Hepatocyte (in vitro differentiated cells): Measurements from ENCODE around the gene CNR1.

ENCODE experiments used
- CTCF ChIP-seq: fragments of 200-600 bp; sonication (generic); IDR thresholded peaks from 2 replicates; pipeline ENCODE4 v1.5.1; 2016; ENCODE audit warnings: antibody characterized with exemption, mild to moderate bottlenecking; ENCODE audit not compliant: poor library complexity
- EZH2 ChIP-seq: fragments of 200-600 bp; sonication (generic); IDR thresholded peaks from 2 replicates; pipeline ENCODE4 v1.6.1; 2016; ENCODE audit warnings: antibody characterized with exemption, mild to moderate bottlenecking, borderline replicate concordance
- EZH2phosphoT487 ChIP-seq: fragments of 200-600 bp; sonication (generic); IDR thresholded peaks from one replicate; pipeline ENCODE4 v1.6.1; 2018; ENCODE audit warnings: antibody characterized with exemption, mild to moderate bottlenecking, low read depth, moderate library complexity; ENCODE audit not compliant: unreplicated experiment, severe bottlenecking

- TF ChIP-seq CTCF (no peak), EZH2 (no peak), EZH2phosphoT487 (no peak)
These were observed 24.4 kb downstream of the CNR1 start for GRCh38 chr6:88141561-88142296.
